PC-3 (cell line): ENCODE results near the gene ARHGAP18.

Experiments
- CTCF ChIP-seq: fragments of 300-600 bp; sonication (generic); conservative IDR thresholded peaks from 2 replicates; pipeline ENCODE4 v1.5.1; 2017; ENCODE audit warnings: antibody characterized with exemption, low read depth, mild to moderate bottlenecking, low read length
- EZH2phosphoT487 ChIP-seq: fragments of 300-600 bp; sonication (generic); IDR thresholded peaks from 2 replicates; pipeline ENCODE4 v1.6.1; 2018; ENCODE audit warnings: mild to moderate bottlenecking, antibody characterized with exemption, low read length, borderline replicate concordance

GRCh38 chr6:129701721-129702455, 8.1 kb downstream of the ARHGAP18 start:
- no peak for TF ChIP-seq CTCF
- no peak for TF ChIP-seq EZH2phosphoT487
